ENCODE measurements around the gene CERCAM.
"Not testable (repeated sequence)": the region's sequence is repeated elsewhere in the genome, so short reads cannot be mapped to it uniquely, and the experiment has no call there.

Gene CERCAM

GRCh38 chr9:128438343-128439109 lies 17.9 kb downstream of the CERCAM start:
- TF ChIP-seq CTCF (IDR thresholded peaks at IDR 0.05; ENCODE audit: low read depth, low read length, missing control alignments): peak; percentile 94
- DNase-seq (ENCODE audit: extremely low read depth, low read depth): peak; percentile 55
- H3K4me3 ChIP-seq (replicated peaks; ENCODE audit: low read depth, low read length): no peak overlapping the region

GRCh38 chr9:128439273-128439672 lies 18.6 kb downstream of the CERCAM start:
- DNase-seq (ENCODE audit: extremely low read depth, low read depth): no peak
- no peak for TF ChIP-seq CTCF (IDR thresholded peaks at IDR 0.05; ENCODE audit: low read depth, low read length, missing control alignments)

GRCh38 chr9:128442150-128442549 lies 21.5 kb downstream of the CERCAM start:
- no peak overlapping the region for H3K4me3 ChIP-seq (replicated peaks; ENCODE audit: low read depth, low read length)
- DNase-seq (ENCODE audit: extremely low read depth, low read depth): no peak
- no peak for TF ChIP-seq CTCF (IDR thresholded peaks at IDR 0.05; ENCODE audit: low read depth, low read length, missing control alignments)

More at GRCh38 chr9:128439273-128439672, 18.6 kb downstream of the CERCAM start:
- H3K4me3 ChIP-seq (replicated peaks; ENCODE audit: low read depth, low read length): no peak overlapping the region

GRCh38 chr9:128446505-128446904 lies 25.8 kb downstream of the CERCAM start:
- not testable (repeated sequence) for H3K4me3 ChIP-seq (replicated peaks; ENCODE audit: low read depth, low read length); DNase-seq (ENCODE audit: extremely low read depth, low read depth)

GRCh38 chr9:128448746-128449145 lies 28.1 kb downstream of the CERCAM start:
- no peak overlapping the region for H3K4me3 ChIP-seq (replicated peaks; ENCODE audit: low read depth, low read length)
- DNase-seq (ENCODE audit: extremely low read depth, low read depth): no peak
- TF ChIP-seq CTCF (IDR thresholded peaks at IDR 0.05; ENCODE audit: low read depth, low read length, missing control alignments): no peak

- no peak for TF ChIP-seq CTCF (IDR thresholded peaks at IDR 0.05; ENCODE audit: low read depth, low read length, missing control alignments)
- no peak overlapping the region for H3K4me3 ChIP-seq (replicated peaks; ENCODE audit: low read depth, low read length)
- no peak for DNase-seq (ENCODE audit: extremely low read depth, low read depth)
Measured at GRCh38 chr9:128454991-128455390, 34.3 kb downstream of the CERCAM start.

GRCh38 chr9:128455849-128456612 lies 35.4 kb downstream of the CERCAM start, which contains the start of gene ODF2:
Gene ODF2 (plus strand): TSS chr9:128456006. CDS start chr9:128456092, 86 bp downstream.
- TF ChIP-seq CTCF (IDR thresholded peaks at IDR 0.05; ENCODE audit: low read depth, low read length, missing control alignments): no peak
- H3K4me3 ChIP-seq (replicated peaks; ENCODE audit: low read depth, low read length): peak within 1 kb of the TSS; percentile 83
- peak; percentile 82 for DNase-seq (ENCODE audit: extremely low read depth, low read depth)
